T-cell (primary cell): Measurements from ENCODE around the gene APOA4. TPM values are rescaled to one million over a fixed set of nuclear protein-coding genes. Genes with fewer than 3 reads are reported as not detected.

ENCODE experiments used
- ATAC-seq, 4 experiments: fragments of 200-7000 bp in 3 of 4; fragments of 150-1000 bp in 1 of 4; cut with Tn5 transposase; replicated peaks in 1 of 4; 1 replicate in 3 of 4; 2 replicates in 1 of 4; pipeline ENCODE4 v1.10.0; 2021; ENCODE audit warnings: moderate library complexity in 3 of 4, mild to moderate bottlenecking in 2 of 4, moderate number of reproducible peaks in 1 of 4
- CTCF ChIA-PET, 2 donors: fragments of 300-600 bp; sonication (Branson Sonifier 250); formaldehyde crosslinking; loops; one replicate each; lab custom pipeline; 2022; ENCODE audit warnings: antibody characterized with exemption in 2 of 2; lab: Charles Lee
- POLR2A ChIA-PET, 2 donors: fragments of 300-600 bp; sonication (Branson Sonifier 250); formaldehyde crosslinking; loops; one replicate each; lab custom pipeline; 2022; ENCODE audit warnings: antibody characterized with exemption in 2 of 2; lab: Charles Lee
- DNase-seq, 35 experiments: peaks; one replicate each; pipeline versions ENCODE4 v3.0.0 to v3.0.0-alpha.2; 2013 to 2023
- H3K27ac ChIP-seq: one replicate; pipeline ENCODE4 v1.5.1; 2013; ENCODE audit warnings: low read length
- H3K27me3 ChIP-seq, 2 experiments: replicated peaks in 1 of 2; 1 replicate in 1 of 2; 2 replicates in 1 of 2; pipeline versions ENCODE4 v1.6.1 to v1.7.0; 2013; ENCODE audit warnings: low read length in 1 of 2, mixed read lengths in 1 of 2; ENCODE audit not compliant: control insufficient read depth in 2 of 2, insufficient read depth in 2 of 2; ENCODE audit errors: extremely low read depth in 1 of 2
- H3K36me3 ChIP-seq, 2 donors: 1 replicate in 1 of 2; 2 replicates in 1 of 2; pipeline versions ENCODE4 v1.6.1 to v1.7.0; 2013; ENCODE audit warnings: low read length in 1 of 2; ENCODE audit not compliant: control insufficient read depth in 2 of 2, insufficient read depth in 1 of 2; ENCODE audit errors: extremely low read depth in 1 of 2
- H3K4me1 ChIP-seq, 2 experiments: 1 replicate in 1 of 2; 2 replicates in 1 of 2; pipeline versions ENCODE4 v1.6.1 to v1.7.0; 2013; ENCODE audit warnings: low read length in 2 of 2, mixed read lengths in 1 of 2; ENCODE audit not compliant: insufficient read depth in 2 of 2, control insufficient read depth in 1 of 2; ENCODE audit errors: extremely low read depth in 1 of 2
- H3K4me3 ChIP-seq, 2 donors: 1 replicate in 1 of 2; 2 replicates in 1 of 2; pipeline versions ENCODE4 v1.5.1 to v1.7.0; 2013; ENCODE audit warnings: mild to moderate bottlenecking in 2 of 2, low read length in 1 of 2, moderate library complexity in 1 of 2; ENCODE audit not compliant: control insufficient read depth in 1 of 2; ENCODE audit errors: extremely low read depth in 1 of 2
- H3K9me3 ChIP-seq: 2 replicates; pipeline ENCODE4 v1.7.0; 2013
- H3K27ac Mint-ChIP-seq, 2 donors: one replicate each; pipeline ENCODE4 v1.8.0; 2020 to 2021; ENCODE audit warnings: mild to moderate bottlenecking in 2 of 2, mixed read lengths in 2 of 2
- H3K27me3 Mint-ChIP-seq, 2 donors: one replicate each; pipeline ENCODE4 v1.8.0; 2021 to 2022; ENCODE audit warnings: mixed read lengths in 2 of 2
- H3K36me3 Mint-ChIP-seq: one replicate; pipeline ENCODE4 v1.8.0; 2021; ENCODE audit warnings: mixed read lengths
- H3K4me1 Mint-ChIP-seq, 3 donors: one replicate each; pipeline ENCODE4 v1.8.0; 2020 to 2022; ENCODE audit warnings: mixed read lengths in 3 of 3, mild to moderate bottlenecking in 1 of 3
- H3K4me3 Mint-ChIP-seq, 3 donors: one replicate each; pipeline ENCODE4 v1.8.0; 2020 to 2022; ENCODE audit warnings: mild to moderate bottlenecking in 3 of 3, mixed read lengths in 3 of 3, moderate library complexity in 3 of 3
- H3K9me3 Mint-ChIP-seq, 3 donors: one replicate each; pipeline ENCODE4 v1.8.0; 2020 to 2022; ENCODE audit warnings: mixed read lengths in 3 of 3
- WGBS: methylation state at CpG from one replicate; pipeline ENCODE4 v1.1.5; 2013; ENCODE audit warnings: missing lambda C conversion rate; ENCODE audit not compliant: insufficient coverage; 5-methylcytosine and 5-hydroxymethylcytosine counted together
- total RNA-seq, 35 experiments: library from RNA in 6 of 35; stranded (reverse) in 6 of 35; fragments of 120-200 nt in 1 of 35; gene quantifications; one replicate each; pipeline versions ENCODE4 v1.2.1 to v1.2.4 and lab custom pipeline; 2013 to 2026

Gene APOA4
- total RNA-seq, 5 donors from 2014 or later (not counting 1 experiment from before 2014, with no cell fraction given) = not detected

GRCh38 chr11:116813781-116814471 is 9.2 kb downstream of the APOA4 start:
- Mint-ChIP-seq H3K27ac (no peak overlapping the region), H3K27me3 (no peaks in the 10 kb centered on the region)
- POLR2A ChIA-PET = interaction anchor here in 1 of 2 donors (0.6 kb wide), 1 partner anchor 14 kb away, joined by 5 read pairs; no protein-coding TSS in a partner anchor

GRCh38 chr11:116813170-116813569 is 9.9 kb downstream of the APOA4 start:
- Histone ChIP-seq H3K4me1 (no peaks in the 10 kb centered on the region), H3K27ac (no peak overlapping the region), H3K36me3 (no peaks in the 10 kb centered on the region), H3K9me3 (no peaks in the 10 kb centered on the region), H3K27me3 (no peaks in the 10 kb centered on the region), H3K4me3 (no peak overlapping the region)
- ATAC-seq (no peak), DNase-seq (no peak)
- Mint-ChIP-seq H3K4me3 (no peak overlapping the region), H3K36me3 (no peaks in the 10 kb centered on the region), H3K4me1 (no peaks in the 10 kb centered on the region), H3K27me3 (no peaks in the 10 kb centered on the region), H3K27ac (no peak overlapping the region), H3K9me3 (no peaks in the 10 kb centered on the region)
- no CpG with 5 or more reads among the region's 1 CpG for WGBS
- CTCF ChIA-PET = interaction anchor here in 1 of 2 donors (1.9 kb wide), 1 partner anchor 23 kb away, joined by 4 read pairs; no protein-coding TSS in a partner anchor
- POLR2A ChIA-PET = interaction anchor here in 1 of 2 donors (0.6 kb wide), 1 partner anchor 32 kb away, joined by 3 read pairs; no protein-coding TSS in a partner anchor

More at GRCh38 chr11:116813781-116814471, 9.2 kb downstream of the APOA4 start:
- Histone ChIP-seq H3K9me3 (no peaks in the 10 kb centered on the region), H3K27me3 (no peaks in the 10 kb centered on the region), H3K4me1 (no peaks in the 10 kb centered on the region), H3K36me3 (no peaks in the 10 kb centered on the region), H3K27ac (no peak overlapping the region), H3K4me3 (no peak overlapping the region)
- Mint-ChIP-seq H3K4me1 (no peaks in the 10 kb centered on the region), H3K4me3 (no peak overlapping the region), H3K9me3 (no peaks in the 10 kb centered on the region), H3K36me3 (no peaks in the 10 kb centered on the region)
- ATAC-seq (no peak), DNase-seq (no peak)
- WGBS = 100% methylated on average over 3 of the region's 5 CpGs
- CTCF ChIA-PET = interaction anchor here in 1 of 2 donors (1.9 kb wide), 1 partner anchor 24 kb away, joined by 4 read pairs; no protein-coding TSS in a partner anchor

- no peaks in the 10 kb centered on the region for H3K9me3 ChIP-seq
- CTCF ChIA-PET = interaction anchor here in 1 of 2 donors (0.6 to 1.9 kb wide), 2 partner anchors 22 to 172 kb away, joined by 4 to 6 read pairs; no protein-coding TSS in a partner anchor
- Mint-ChIP-seq H3K27me3 (no peaks in the 10 kb centered on the region), H3K27ac (no peak overlapping the region), H3K4me1 (no peaks in the 10 kb centered on the region), H3K36me3 (no peaks in the 10 kb centered on the region), H3K9me3 (no peaks in the 10 kb centered on the region), H3K4me3 (no peak overlapping the region)
- H3K36me3 ChIP-seq = no peaks in the 10 kb centered on the region
- no peak for ATAC-seq
- no peaks in the 10 kb centered on the region for H3K27me3 ChIP-seq
- WGBS = no CpG with 5 or more reads among the region's 4 CpGs
- no peak overlapping the region for H3K27ac ChIP-seq
- H3K4me3 ChIP-seq = no peak overlapping the region
- H3K4me1 ChIP-seq = no peaks in the 10 kb centered on the region
- DNase-seq = no peak
- POLR2A ChIA-PET = interaction anchor here in 1 of 2 donors (0.7 kb wide), 1 partner anchor 258 kb away, joined by 3 read pairs; no protein-coding TSS in a partner anchor
These were observed 11.0 kb downstream of the APOA4 start for GRCh38 chr11:116812109-116812508.

- DNase-seq = no peak
- H3K9me3 ChIP-seq = no peaks in the 10 kb centered on the region
- no peaks in the 10 kb centered on the region for H3K4me1 ChIP-seq
- no peak overlapping the region for H3K4me3 ChIP-seq
- Mint-ChIP-seq H3K27me3 (no peaks in the 10 kb centered on the region), H3K4me3 (no peak overlapping the region), H3K27ac (no peak overlapping the region), H3K9me3 (no peaks in the 10 kb centered on the region), H3K4me1 (no peaks in the 10 kb centered on the region), H3K36me3 (no peaks in the 10 kb centered on the region)
- ChIA-PET CTCF (interaction anchor here in 1 of 2 donors (0.7 kb wide), 1 partner anchor 28 kb away, joined by 7 read pairs; no protein-coding TSS in a partner anchor), POLR2A (no interaction called here)
- no CpG with 5 or more reads among the region's 3 CpGs for WGBS
- no peaks in the 10 kb centered on the region for H3K36me3 ChIP-seq
- no peak overlapping the region for H3K27ac ChIP-seq
- no peak for ATAC-seq
- H3K27me3 ChIP-seq = no peaks in the 10 kb centered on the region
These were observed 11.9 kb downstream of the APOA4 start for GRCh38 chr11:116811194-116811593.

- POLR2A ChIA-PET = interaction anchor here (0.6 kb wide), 2 partner anchors 18 to 48 kb away, joined by 4 to 5 read pairs; no protein-coding TSS in a partner anchor
- Histone ChIP-seq H3K4me3 (no peak overlapping the region), H3K9me3 (no peaks in the 10 kb centered on the region), H3K36me3 (no peaks in the 10 kb centered on the region), H3K27me3 (no peaks in the 10 kb centered on the region), H3K4me1 (no peaks in the 10 kb centered on the region), H3K27ac (no peak overlapping the region)
- no peaks in the 10 kb centered on the region for H3K27me3 Mint-ChIP-seq
- H3K27ac Mint-ChIP-seq = no peak overlapping the region
- DNase-seq (no peak), ATAC-seq (no peak)
- CTCF ChIA-PET = no interaction called here
- WGBS = 88% methylated on average over 5 of the region's 14 CpGs
- no peak overlapping the region for H3K4me3 Mint-ChIP-seq
- no peaks in the 10 kb centered on the region for H3K9me3 Mint-ChIP-seq
- H3K36me3 Mint-ChIP-seq = no peaks in the 10 kb centered on the region
- H3K4me1 Mint-ChIP-seq = no peaks in the 10 kb centered on the region
These were observed 14.6 kb downstream of the APOA4 start for GRCh38 chr11:116808262-116809175.
